Subcutaneous adipose tissue (tissue), 4 donors: ENCODE measurements around the gene FRS3. TPM values are rescaled to one million over a fixed set of nuclear protein-coding genes. Genes with fewer than 3 reads are reported as not detected.

Experiments used
- total RNA-seq, 4 donors: library from RNA; depleted of rRNA; stranded (reverse); fragments of >200 nt; gene quantifications; one replicate each; pipeline ENCODE4 v1.1.0, GENCODE V29; 2016
- TF ChIP-seq, protein P1 (sequence below): fragments of 450-650 bp; IDR thresholded peaks from one replicate; pipeline ENCODE4 v1.5.1; 2016; ENCODE audit warnings: low read depth, mild to moderate bottlenecking, control low read depth, antibody characterized with exemption, moderate library complexity

Gene FRS3
- total RNA-seq, 4 donors from 2014 or later = 2.1 to 6.8 (median 3.6) TPM

DNA sequence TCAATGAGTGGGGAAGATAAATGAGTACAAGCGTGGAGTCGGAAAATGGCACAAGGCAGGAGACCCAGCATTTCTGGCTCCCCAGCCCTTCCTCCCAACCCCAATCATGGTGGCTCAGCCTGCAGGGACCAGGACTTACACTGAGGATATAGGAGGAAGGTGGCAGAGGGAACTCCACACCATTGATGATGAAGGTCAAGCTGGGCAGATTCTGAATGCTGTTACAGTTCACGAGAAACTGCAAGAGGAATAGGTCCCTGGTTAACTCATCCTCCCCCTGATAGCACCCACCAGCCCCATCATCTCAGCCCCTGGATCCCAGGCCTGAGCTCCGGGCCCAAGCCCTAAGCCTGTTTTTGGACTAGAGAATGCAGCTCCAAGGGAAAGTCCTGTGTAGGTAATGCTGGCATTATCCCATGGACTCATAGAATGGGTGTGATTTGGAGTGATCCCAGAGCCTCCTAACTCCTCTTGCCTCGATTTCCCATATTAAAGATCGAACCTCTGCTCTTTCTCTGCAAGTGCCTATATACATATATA, 42.0 kb downstream of the FRS3 start:
- TF ChIP-seq, protein P1, sequence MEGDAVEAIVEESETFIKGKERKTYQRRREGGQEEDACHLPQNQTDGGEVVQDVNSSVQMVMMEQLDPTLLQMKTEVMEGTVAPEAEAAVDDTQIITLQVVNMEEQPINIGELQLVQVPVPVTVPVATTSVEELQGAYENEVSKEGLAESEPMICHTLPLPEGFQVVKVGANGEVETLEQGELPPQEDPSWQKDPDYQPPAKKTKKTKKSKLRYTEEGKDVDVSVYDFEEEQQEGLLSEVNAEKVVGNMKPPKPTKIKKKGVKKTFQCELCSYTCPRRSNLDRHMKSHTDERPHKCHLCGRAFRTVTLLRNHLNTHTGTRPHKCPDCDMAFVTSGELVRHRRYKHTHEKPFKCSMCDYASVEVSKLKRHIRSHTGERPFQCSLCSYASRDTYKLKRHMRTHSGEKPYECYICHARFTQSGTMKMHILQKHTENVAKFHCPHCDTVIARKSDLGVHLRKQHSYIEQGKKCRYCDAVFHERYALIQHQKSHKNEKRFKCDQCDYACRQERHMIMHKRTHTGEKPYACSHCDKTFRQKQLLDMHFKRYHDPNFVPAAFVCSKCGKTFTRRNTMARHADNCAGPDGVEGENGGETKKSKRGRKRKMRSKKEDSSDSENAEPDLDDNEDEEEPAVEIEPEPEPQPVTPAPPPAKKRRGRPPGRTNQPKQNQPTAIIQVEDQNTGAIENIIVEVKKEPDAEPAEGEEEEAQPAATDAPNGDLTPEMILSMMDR = no peak

DNA sequence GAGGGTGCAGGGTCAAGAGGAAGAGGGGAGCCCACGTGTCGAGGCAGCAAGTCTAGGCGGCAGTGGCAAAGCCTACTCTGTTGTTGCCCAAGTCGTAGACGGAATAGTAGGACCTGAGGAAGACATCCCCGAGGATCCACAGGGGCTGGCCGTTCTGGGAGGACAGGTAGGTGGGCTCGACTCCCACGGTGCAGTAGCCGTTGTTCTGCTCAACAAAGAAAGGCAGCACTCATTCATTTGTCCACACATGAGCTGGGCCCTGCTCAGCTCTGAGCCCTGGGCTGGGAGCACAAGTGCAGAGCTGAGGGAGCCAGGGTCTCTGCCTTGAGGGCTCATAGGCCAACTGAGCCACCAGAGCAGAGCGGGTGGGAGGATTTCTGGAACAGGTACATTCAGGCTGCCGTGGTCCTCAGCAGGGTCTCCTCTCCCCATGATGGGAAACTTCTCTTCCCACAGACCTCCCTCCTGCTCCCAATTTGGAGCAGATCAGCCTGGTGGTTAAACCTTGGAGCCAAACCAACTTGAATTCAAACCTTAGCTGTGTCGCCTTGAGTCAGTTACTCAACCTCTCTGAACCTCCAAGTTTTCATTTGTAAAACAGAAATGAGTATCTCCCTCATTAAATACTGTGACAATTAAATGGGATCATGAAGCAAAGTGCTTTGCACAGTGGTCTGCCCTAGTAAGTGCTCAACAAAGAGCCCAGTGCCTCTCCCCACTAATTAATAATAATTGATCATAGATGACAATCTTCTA, 42.7 kb downstream of the FRS3 start:
- TF ChIP-seq, protein P1 = no peak

DNA sequence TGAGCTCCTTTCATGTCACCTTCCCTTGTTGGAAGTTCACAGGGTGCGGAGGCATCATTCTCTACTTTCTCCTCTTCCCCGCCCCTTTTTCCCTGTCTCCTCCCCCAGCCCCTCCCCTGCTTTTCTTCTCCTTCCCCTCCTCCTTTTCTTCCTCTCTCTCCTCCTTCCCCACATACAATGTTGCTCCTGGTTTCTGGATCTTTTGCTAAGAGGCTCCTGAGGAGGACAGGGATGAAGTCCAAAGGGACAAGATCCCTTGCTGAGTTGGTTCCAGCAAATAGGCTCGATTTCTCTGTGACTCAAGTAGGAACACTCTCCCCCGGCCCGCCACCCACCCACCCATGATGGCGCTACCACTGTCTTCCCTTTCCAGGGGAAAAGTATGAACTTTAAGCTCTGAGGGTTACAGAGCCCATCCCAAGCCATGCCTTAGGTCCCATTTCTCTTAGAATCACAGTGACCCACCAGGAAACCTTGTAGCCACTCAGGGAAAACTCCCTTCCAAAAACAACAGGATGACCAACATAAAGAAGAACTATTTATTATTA, 43.4 kb downstream of the FRS3 start:
- TF ChIP-seq, protein P1 = no peak

DNA sequence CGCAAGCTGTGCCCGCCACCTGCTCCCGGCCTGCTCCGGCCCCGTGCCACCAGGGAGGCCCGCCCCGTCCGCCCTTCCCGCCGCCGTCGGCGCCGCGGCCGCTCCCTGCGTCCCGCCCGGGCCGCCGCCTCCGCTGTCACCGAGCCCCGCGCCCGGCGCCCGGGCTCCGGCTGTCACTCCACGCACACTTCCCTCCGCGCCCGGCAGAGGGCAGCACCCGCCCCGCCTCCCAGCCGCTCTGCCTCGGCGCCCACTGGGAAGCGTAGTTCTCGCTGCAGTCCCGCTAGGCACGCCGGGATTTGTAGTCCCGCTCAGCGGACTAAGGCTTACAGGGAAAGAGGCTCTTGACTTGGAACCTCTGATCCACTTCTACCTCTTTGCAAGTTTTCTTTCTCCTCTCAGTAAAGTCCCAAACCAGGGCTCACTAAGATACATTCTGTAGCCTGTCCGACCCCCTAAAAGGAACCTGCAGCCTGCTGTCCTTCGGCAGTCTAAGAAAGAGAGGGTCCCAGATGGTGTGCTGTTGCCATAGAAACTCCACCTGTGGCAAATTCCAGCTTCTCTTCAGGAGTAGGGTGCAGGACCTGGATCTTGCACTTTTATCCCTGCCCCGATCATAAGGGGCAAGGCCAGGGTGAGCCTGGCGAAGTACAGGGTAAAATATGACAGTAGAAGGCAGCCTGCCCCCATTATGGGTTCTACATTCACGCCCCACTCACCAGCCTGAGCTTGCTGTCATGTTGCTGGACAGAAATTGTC, 44.1 kb downstream of the FRS3 start, which contains the start of gene TFEB:
Gene TFEB (minus strand): TSS at position 182 of the 759 bp plus-strand sequence. CDS start 44,395 bp downstream, outside the sequence.
- TF ChIP-seq, protein P1 = no peak

DNA sequence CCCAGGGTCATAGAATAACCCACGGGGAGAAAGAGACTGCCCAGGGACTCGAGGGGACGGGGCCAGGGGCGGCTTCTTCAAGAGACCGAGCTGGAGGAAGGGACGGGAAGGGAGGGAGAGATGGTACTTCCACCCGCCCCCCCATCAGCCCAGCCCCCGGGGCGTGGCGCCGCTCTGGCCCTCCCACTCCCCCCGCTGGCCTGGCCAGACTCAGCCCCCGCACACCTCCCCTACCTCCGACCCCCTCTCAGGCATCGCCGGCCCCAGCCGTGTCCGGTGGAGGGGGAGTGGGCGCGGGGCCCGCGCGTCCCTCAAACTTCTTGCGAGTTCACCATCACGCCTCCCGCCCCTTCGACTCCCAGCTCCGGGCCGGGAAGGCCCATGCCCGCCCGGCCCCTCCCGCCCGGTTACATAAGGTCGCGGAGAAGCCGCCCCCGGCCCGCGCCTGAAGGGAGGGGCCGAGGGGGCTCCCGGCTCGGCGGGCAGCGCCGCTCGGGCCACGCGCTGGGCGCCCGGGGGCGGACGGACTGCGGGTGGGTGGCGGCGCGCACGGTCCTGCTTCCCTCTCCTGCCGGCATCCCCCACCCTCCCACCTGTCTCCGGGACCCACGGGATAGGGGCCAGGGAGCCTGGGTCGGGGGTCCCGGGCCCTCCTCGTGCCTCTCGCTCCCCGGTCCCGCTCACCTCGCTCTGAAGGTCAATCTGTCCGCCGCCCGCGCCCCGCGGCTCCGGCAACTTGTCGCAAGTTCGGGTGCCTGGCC, 44.9 kb downstream of the FRS3 start:
- TF ChIP-seq, protein P1 = no peak

DNA sequence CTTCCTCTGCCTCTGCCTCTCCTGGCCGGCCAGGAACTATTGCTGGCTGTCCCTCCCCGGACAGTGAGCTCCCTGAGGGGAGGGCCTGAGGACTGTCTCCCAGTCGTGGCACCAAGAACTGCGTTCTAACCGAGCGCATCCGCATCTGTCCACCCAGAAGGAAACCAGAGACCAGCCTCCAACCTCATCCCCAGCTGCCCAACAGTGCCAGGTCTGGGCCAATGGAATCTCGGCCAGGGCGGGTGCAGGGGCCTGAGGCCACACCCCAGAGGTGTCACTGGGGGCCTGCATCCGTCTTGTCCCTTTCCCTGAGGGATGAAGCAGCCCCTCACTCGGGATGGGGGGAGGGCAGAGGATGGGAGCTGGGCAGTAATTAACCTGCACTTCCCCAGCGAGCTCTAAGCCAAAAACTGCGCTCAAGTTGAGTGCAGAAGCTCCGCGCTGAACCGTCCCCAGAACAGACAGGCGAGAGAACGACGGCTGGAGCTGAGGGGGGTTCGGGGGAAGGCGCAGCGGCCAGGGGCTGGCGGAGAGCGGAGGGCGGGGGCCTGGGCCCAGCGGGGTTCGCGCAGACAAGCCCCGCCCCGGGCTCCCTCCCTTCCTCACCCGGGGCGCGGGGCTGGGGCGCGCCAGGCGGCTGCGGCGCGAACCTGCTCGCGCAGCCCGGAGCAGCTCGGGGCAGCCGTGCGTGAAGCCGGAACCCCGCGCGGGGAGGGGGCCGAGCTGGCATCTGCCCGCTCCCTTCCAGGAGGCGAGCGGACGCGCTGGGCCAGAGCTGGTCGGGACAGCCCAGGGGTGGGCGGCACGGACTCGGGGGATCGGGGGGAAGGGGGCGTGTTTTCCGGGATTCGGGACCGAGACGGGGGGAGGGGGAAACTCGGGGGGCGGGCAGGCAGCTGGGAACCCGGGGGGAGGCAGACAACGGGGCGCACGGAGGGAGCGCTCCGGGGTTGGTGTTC, 45.7 kb downstream of the FRS3 start:
- TF ChIP-seq, protein P1 = no peak
